ENCODE results near the gene NOL3. TPM values are rescaled to one million over a fixed set of nuclear protein-coding genes. Genes with fewer than 3 reads are reported as not detected.
A peak's percentile ranks its signal among the peaks of the same experiment; 100 is the strongest.

Gene NOL3
- total and polyA plus RNA-seq, 9 of the 15 experiments (the other 6 are each of a cell fraction or from before 2014, with no cell fraction given): 0.45 to 14.0 (median 5.4) TPM

DNA sequence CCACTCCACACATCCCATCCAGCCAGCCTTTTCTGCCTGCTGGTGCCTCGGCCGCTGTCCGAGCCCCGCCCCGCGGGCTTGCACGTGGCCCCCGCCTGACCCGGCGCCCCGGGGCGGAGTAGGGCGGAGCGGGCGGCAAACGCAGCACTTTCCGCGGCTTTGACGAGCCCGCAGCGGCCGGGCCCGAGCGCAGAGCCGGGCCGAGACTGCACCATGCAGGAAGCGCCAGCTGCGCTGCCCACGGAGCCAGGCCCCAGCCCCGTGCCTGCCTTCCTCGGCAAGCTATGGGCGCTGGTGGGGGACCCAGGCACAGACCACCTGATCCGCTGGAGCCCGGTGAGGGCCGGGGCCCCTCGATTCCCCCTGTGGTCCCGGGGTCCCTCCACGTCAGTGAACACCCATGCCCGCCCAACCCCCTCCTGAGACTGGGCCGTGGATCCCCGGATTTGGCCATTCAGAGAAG lies 5.7 kb upstream of the NOL3 start, which contains the start of gene HSF4 (continued):
- TF ChIP-seq, protein P1, sequence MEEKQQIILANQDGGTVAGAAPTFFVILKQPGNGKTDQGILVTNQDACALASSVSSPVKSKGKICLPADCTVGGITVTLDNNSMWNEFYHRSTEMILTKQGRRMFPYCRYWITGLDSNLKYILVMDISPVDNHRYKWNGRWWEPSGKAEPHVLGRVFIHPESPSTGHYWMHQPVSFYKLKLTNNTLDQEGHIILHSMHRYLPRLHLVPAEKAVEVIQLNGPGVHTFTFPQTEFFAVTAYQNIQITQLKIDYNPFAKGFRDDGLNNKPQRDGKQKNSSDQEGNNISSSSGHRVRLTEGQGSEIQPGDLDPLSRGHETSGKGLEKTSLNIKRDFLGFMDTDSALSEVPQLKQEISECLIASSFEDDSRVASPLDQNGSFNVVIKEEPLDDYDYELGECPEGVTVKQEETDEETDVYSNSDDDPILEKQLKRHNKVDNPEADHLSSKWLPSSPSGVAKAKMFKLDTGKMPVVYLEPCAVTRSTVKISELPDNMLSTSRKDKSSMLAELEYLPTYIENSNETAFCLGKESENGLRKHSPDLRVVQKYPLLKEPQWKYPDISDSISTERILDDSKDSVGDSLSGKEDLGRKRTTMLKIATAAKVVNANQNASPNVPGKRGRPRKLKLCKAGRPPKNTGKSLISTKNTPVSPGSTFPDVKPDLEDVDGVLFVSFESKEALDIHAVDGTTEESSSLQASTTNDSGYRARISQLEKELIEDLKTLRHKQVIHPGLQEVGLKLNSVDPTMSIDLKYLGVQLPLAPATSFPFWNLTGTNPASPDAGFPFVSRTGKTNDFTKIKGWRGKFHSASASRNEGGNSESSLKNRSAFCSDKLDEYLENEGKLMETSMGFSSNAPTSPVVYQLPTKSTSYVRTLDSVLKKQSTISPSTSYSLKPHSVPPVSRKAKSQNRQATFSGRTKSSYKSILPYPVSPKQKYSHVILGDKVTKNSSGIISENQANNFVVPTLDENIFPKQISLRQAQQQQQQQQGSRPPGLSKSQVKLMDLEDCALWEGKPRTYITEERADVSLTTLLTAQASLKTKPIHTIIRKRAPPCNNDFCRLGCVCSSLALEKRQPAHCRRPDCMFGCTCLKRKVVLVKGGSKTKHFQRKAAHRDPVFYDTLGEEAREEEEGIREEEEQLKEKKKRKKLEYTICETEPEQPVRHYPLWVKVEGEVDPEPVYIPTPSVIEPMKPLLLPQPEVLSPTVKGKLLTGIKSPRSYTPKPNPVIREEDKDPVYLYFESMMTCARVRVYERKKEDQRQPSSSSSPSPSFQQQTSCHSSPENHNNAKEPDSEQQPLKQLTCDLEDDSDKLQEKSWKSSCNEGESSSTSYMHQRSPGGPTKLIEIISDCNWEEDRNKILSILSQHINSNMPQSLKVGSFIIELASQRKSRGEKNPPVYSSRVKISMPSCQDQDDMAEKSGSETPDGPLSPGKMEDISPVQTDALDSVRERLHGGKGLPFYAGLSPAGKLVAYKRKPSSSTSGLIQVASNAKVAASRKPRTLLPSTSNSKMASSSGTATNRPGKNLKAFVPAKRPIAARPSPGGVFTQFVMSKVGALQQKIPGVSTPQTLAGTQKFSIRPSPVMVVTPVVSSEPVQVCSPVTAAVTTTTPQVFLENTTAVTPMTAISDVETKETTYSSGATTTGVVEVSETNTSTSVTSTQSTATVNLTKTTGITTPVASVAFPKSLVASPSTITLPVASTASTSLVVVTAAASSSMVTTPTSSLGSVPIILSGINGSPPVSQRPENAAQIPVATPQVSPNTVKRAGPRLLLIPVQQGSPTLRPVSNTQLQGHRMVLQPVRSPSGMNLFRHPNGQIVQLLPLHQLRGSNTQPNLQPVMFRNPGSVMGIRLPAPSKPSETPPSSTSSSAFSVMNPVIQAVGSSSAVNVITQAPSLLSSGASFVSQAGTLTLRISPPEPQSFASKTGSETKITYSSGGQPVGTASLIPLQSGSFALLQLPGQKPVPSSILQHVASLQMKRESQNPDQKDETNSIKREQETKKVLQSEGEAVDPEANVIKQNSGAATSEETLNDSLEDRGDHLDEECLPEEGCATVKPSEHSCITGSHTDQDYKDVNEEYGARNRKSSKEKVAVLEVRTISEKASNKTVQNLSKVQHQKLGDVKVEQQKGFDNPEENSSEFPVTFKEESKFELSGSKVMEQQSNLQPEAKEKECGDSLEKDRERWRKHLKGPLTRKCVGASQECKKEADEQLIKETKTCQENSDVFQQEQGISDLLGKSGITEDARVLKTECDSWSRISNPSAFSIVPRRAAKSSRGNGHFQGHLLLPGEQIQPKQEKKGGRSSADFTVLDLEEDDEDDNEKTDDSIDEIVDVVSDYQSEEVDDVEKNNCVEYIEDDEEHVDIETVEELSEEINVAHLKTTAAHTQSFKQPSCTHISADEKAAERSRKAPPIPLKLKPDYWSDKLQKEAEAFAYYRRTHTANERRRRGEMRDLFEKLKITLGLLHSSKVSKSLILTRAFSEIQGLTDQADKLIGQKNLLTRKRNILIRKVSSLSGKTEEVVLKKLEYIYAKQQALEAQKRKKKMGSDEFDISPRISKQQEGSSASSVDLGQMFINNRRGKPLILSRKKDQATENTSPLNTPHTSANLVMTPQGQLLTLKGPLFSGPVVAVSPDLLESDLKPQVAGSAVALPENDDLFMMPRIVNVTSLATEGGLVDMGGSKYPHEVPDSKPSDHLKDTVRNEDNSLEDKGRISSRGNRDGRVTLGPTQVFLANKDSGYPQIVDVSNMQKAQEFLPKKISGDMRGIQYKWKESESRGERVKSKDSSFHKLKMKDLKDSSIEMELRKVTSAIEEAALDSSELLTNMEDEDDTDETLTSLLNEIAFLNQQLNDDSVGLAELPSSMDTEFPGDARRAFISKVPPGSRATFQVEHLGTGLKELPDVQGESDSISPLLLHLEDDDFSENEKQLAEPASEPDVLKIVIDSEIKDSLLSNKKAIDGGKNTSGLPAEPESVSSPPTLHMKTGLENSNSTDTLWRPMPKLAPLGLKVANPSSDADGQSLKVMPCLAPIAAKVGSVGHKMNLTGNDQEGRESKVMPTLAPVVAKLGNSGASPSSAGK (IDR thresholded peaks at IDR 0.05): peak; percentile 81
- TF ChIP-seq SRSF3 (IDR thresholded peaks at IDR 0.05; ENCODE audit: insufficient read depth, low read length) (no peak), FOXK1 (CRISPR knock-in tag; IDR thresholded peaks at IDR 0.05; ENCODE audit: borderline replicate concordance) (no peak), NFE2 (IDR thresholded peaks at IDR 0.05; ENCODE audit: low read depth) (no peak), ATF7 (IDR thresholded peaks at IDR 0.05) (0 out of 2 replicates have a peak, but pooled peaks have one; percentile 22), XRCC3 (IDR thresholded peaks at IDR 0.05) (no peak), HNRNPK (IDR thresholded peaks at IDR 0.05; ENCODE audit: low read depth, low read length, poor library complexity, severe bottlenecking) (peak; percentile 90), CAMTA2 (CRISPR knock-in tag; conservative IDR thresholded peaks at IDR 0.05) (no peak), ATF1 (CRISPR knock-in tag; IDR thresholded peaks at IDR 0.05) (no peak), ATF1 (tag; IDR thresholded peaks at IDR 0.05) (peak; percentile 26; the same call in 1 of the 2 replicates), ZNF143 (CRISPR knock-in tag; IDR thresholded peaks at IDR 0.05) (no peak), ZNF212 (CRISPR knock-in tag; IDR thresholded peaks at IDR 0.05) (no peak), PTTG1 (tag; IDR thresholded peaks at IDR 0.05; ENCODE audit: low read depth) (no peak), TAL1 (IDR thresholded peaks at IDR 0.05) (no peak)
- TF ChIP-seq, protein P2, sequence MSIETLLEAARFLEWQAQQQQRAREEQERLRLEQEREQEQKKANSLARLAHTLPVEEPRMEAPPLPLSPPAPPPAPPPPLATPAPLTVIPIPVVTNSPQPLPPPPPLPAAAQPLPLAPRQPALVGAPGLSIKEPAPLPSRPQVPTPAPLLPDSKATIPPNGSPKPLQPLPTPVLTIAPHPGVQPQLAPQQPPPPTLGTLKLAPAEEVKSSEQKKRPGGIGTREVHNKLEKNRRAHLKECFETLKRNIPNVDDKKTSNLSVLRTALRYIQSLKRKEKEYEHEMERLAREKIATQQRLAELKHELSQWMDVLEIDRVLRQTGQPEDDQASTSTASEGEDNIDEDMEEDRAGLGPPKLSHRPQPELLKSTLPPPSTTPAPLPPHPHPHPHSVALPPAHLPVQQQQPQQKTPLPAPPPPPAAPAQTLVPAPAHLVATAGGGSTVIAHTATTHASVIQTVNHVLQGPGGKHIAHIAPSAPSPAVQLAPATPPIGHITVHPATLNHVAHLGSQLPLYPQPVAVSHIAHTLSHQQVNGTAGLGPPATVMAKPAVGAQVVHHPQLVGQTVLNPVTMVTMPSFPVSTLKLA (conservative IDR thresholded peaks at IDR 0.05): peak; percentile 59 to 90
- TF ChIP-seq, protein P3, sequence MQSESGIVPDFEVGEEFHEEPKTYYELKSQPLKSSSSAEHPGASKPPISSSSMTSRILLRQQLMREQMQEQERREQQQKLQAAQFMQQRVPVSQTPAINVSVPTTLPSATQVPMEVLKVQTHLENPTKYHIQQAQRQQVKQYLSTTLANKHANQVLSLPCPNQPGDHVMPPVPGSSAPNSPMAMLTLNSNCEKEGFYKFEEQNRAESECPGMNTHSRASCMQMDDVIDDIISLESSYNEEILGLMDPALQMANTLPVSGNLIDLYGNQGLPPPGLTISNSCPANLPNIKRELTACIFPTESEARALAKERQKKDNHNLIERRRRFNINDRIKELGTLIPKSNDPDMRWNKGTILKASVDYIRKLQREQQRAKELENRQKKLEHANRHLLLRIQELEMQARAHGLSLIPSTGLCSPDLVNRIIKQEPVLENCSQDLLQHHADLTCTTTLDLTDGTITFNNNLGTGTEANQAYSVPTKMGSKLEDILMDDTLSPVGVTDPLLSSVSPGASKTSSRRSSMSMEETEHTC (IDR thresholded peaks at IDR 0.05): peak; percentile 60; the same call in 1 of the 2 replicates
